ENCODE results near the gene CCDC12. TPM values are rescaled to one million over a fixed set of nuclear protein-coding genes. Genes with fewer than 3 reads are reported as not detected.

The CCDC12 gene
- total RNA-seq, 1 experiment from 2014 or later = 36.0 TPM

GRCh38 chr3:46908294-46908985 lies 68.1 kb downstream of the CCDC12 start:
- DNase-seq (ENCODE audit: low read depth) = no peak
- in situ Hi-C loops (cut with HindIII; ENCODE audit: low pct_unique_long_range_greater_than_20kb, low sequenced_read_pairs) = no loop called here

DNA sequence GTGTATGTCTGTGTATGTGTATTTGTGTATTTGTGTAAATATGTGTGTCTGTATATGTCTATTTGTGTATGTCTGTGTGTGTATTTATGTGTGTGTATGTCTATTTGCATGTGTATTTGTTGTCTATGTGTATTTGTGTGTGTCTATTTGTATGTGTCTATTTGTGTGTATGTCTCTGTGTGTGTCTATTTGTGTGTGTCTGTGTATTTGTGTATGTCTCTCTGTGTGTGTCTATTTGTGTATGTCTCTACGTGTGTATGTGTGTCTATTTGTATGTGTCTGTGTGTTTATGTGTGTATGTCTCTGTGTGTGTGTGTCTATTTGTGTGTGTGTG lies 68.6 kb downstream of the CCDC12 start:
- DNase-seq (ENCODE audit: low read depth) = no peak
- in situ Hi-C loops (cut with HindIII; ENCODE audit: low pct_unique_long_range_greater_than_20kb, low sequenced_read_pairs) = no loop called here

- DNase-seq (ENCODE audit: low read depth) = no peak
- in situ Hi-C loops (cut with HindIII; ENCODE audit: low pct_unique_long_range_greater_than_20kb, low sequenced_read_pairs) = no loop called here
These were observed 69.3 kb downstream of the CCDC12 start for GRCh38 chr3:46907271-46907670.

DNA sequence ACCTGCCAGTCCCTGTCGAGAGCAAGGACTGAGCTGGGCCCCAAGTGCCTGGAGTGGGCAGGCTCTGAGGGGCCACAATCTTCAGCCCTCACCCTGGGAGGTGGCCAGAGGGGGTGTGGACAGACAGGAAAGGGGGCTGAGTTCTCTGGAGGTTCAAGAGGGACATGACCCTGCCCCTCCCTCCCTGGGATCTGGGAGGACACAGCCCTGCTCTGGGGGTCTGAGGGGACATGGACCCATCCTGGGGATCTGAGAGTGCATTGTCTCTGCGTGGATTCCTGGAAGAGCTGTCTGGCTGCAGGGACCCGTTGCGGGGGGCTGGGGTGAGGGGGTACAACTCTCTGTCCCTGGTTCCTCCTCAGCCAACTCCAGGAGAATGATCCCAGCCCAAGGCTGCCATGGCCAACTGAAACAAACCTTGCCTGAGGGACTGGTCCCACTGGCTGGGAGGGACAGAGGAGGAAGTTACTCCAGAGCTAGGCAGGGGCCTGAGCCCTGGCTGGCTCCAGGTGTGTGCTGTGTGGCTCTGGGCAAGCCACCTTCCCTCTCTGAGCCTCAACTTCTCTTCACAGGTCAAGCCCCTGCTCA lies 70.0 kb downstream of the CCDC12 start:
- no peak for DNase-seq (ENCODE audit: low read depth)
- in situ Hi-C loops (cut with HindIII; ENCODE audit: low pct_unique_long_range_greater_than_20kb, low sequenced_read_pairs) = no loop called here

- in situ Hi-C loops (cut with HindIII; ENCODE audit: low pct_unique_long_range_greater_than_20kb, low sequenced_read_pairs) = no loop called here
- DNase-seq (ENCODE audit: low read depth) = no peak
These were observed 70.7 kb downstream of the CCDC12 start for GRCh38 chr3:46905661-46906451.

DNA sequence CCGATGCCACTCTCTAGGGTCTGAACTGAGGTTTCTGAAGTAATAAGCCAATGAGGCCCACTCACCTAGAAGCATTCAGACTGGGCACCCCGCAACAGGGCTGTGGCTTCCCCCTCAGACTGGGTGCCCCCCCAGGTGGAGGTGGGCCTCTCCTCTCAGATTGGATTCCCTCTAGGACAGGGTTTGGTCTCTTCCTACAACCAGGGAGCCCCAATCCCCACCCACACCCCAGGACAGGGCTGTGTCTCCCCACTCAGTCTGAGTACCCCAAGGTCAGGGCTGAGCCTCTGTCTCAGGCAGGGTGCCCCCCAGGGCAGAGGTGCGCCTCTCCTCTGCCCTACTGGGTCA lies 71.4 kb downstream of the CCDC12 start:
- in situ Hi-C loops (cut with HindIII; ENCODE audit: low pct_unique_long_range_greater_than_20kb, low sequenced_read_pairs) = no loop called here
- no peak for DNase-seq (ENCODE audit: low read depth)

DNA sequence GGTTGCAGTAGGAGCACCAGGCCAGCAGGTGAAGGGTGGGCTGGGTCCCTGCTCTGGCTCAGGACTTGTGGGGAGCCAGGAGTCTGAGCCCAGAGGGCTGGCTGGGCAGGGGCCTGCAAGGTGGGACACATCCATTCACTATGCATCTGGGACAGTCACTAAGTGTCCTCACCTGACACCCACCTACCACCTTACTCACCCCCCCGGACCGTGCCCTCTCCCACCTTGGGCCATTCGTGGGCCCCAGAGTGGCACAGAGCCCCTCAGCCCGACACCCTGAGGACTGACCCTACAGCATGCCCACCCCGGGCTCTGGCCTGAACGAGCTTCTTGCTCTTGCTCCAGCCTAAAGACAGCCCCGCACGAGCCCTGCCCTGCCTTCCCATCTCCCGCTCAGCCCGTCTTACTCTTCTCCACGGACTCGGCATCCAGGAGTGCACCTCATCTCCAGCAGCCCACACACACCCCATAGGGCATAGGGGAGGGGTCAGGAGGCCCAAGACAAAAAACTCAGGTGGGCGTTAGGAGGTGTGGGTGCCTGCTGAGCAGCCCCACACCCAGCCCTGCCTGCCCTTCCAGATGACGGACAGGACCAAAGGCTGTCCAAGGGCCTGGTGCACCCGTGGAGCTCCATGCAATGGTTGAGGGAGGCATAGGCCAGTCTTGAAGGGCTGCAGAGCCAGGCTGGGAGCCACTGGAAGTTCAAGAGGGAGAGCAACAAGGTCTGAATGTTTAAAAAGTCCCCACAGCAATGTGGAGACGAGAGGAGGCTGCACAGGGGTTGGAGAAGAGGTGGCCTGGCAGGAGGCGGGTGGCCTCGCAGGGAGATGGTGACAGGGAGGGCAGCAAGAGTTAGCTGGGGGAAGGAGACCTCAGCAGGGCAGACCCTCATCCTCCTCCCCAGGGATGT lies 72.0 kb downstream of the CCDC12 start:
- no peak for DNase-seq (ENCODE audit: low read depth)
- in situ Hi-C loops (cut with HindIII; ENCODE audit: low pct_unique_long_range_greater_than_20kb, low sequenced_read_pairs) = no loop called here

DNA sequence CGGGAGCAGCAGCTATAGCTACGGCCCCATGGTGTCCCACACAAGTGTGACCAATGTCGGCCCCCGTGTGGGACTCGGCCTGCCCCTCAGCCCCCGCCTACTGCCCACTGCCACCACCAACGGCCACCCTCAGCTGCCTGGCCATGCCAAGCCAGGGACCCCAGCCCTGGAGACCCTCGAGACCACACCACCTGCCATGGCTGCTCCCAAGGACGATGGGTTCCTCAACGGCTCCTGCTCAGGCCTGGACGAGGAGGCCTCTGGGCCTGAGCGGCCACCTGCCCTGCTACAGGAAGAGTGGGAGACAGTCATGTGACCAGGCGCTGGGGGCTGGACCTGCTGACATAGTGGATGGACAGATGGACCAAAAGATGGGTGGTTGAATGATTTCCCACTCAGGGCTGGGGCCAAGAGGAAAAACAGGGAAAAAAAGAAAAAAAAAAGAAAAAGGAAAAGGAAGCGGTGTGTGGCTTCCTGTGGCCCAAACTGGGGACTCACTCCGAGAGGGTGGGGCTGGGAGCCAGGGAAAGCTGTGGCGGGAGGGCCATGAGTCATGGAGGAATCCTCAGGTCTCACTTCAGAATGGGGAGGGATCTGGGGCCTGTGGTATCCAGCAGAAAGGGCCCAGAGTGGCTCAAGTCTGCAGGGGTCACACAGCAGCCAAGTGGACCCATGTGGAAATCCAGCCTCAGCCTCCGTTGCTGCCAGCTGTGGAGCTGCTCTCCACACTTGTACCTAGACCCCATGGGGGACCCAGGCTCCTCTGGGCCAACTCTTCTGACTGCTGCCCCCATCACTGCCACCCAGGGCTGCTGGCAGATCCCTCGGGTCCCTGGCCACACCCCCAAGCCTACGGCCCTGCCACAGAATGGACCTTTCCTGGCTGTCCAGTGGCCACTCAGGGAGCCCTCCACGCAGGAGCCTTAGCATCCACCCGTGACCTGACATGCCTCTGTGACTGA lies 72.9 kb downstream of the CCDC12 start:
- no peak for DNase-seq (ENCODE audit: low read depth)
- in situ Hi-C loops (cut with HindIII; ENCODE audit: low pct_unique_long_range_greater_than_20kb, low sequenced_read_pairs) = no loop called here

GRCh38 chr3:46902188-46902631 lies 74.3 kb downstream of the CCDC12 start:
- in situ Hi-C loops (cut with HindIII; ENCODE audit: low pct_unique_long_range_greater_than_20kb, low sequenced_read_pairs) = no loop called here
- DNase-seq (ENCODE audit: low read depth) = no peak

- no peak for DNase-seq (ENCODE audit: low read depth)
- in situ Hi-C loops (cut with HindIII; ENCODE audit: low pct_unique_long_range_greater_than_20kb, low sequenced_read_pairs) = no loop called here
These were observed 74.9 kb downstream of the CCDC12 start for GRCh38 chr3:46901591-46902187.

DNA sequence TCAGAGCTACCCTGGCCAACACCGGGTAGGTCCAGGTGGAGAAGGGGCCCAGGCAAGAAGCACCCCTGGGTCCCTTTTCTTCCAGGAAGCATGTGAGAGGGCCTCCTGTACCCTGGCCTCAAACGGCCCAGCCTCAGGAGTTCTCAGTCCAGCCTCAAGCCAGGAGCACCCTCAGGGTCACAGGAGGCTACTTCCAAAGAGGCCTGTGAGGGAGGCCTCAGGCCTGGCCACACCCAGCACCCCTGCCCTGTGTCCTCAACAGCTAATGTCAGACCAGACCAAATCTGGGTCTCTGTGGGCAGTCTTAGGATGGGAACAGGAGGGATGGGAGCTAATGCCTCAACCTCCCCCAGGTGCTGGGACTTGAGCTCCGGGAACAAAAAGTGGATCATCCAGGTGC lies 75.5 kb downstream of the CCDC12 start:
- DNase-seq (ENCODE audit: low read depth) = no peak
- in situ Hi-C loops (cut with HindIII; ENCODE audit: low pct_unique_long_range_greater_than_20kb, low sequenced_read_pairs) = no loop called here

- in situ Hi-C loops (cut with HindIII; ENCODE audit: low pct_unique_long_range_greater_than_20kb, low sequenced_read_pairs) = no loop called here
- no peak for DNase-seq (ENCODE audit: low read depth)
These were observed 76.2 kb downstream of the CCDC12 start for GRCh38 chr3:46900356-46900755.

GRCh38 chr3:46900007-46900292 lies 76.6 kb downstream of the CCDC12 start:
- in situ Hi-C loops (cut with HindIII; ENCODE audit: low pct_unique_long_range_greater_than_20kb, low sequenced_read_pairs) = no loop called here
- DNase-seq (ENCODE audit: low read depth) = no peak

DNA sequence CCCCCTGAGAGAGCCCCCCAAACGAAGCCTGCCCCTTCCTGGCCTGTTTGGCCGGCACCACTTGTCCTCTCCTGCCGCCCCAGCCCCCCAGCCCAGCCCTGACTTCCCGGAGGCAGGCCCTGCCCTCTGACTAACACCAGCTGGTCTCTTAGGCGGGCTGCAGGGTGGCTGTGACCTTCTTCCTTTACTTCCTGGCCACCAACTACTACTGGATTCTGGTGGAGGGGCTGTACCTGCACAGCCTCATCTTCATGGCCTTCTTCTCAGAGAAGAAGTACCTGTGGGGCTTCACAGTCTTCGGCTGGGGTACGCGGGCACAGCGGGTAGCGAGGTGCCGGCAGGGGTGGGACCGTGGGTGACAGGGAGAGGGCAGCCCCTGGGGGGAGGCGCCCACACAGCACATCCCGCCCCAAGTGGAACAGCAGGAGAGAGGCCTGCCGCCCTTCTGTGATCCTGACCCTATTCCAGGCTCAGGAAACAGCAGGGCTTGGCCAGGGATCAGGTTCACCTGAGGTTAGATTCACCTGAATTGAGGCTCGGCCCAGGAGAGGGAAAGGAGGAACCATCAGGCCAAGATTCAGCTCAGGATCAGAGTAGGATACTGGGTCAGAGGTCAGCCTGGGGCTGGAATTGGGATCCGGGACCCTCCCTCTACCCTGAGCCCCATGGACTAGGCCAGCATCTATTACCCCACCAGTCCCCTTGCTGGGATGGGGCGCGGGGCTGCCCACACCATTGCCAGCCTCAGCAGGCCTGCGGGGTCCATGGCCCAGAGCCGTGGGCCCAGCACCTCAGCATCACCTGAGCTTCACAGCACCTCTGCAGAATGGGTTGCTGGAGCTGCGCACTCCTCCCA lies 77.2 kb downstream of the CCDC12 start:
- in situ Hi-C loops (cut with HindIII; ENCODE audit: low pct_unique_long_range_greater_than_20kb, low sequenced_read_pairs) = no loop called here
- no peak for DNase-seq (ENCODE audit: low read depth)

GRCh38 chr3:46898321-46899150 lies 78.0 kb downstream of the CCDC12 start:
- DNase-seq (ENCODE audit: low read depth) = no peak
- in situ Hi-C loops (cut with HindIII; ENCODE audit: low pct_unique_long_range_greater_than_20kb, low sequenced_read_pairs) = no loop called here

- in situ Hi-C loops (cut with HindIII; ENCODE audit: low pct_unique_long_range_greater_than_20kb, low sequenced_read_pairs) = no loop called here
- DNase-seq (ENCODE audit: low read depth) = no peak
These were observed 78.7 kb downstream of the CCDC12 start for GRCh38 chr3:46897829-46898320.
